ENCODE data around the gene FJX1. TPM values are rescaled to one million over a fixed set of nuclear protein-coding genes. Genes with fewer than 3 reads are reported as not detected.

The FJX1 gene
- polyA plus RNA-seq, 3 donors = 0.05 TPM; not detected in 2

- peak overlapping the region in 1 of 2 donors; percentile 8 for H3K4me3 Mint-ChIP-seq
- H3K4me1 Mint-ChIP-seq = peaks cover 14% of the 10 kb centered on the region
- Histone ChIP-seq H3K36me3 (replicated peaks in 1 of 2; ENCODE audit: control insufficient read depth in 1 of 2, insufficient read depth in 2 of 2, low read length in 2 of 2) (no peaks in the 10 kb centered on the region), H3K4me3 (replicated peaks in 1 of 3; ENCODE audit: low read depth in 2 of 3, low read length in 3 of 3) (no peak overlapping the region), H3K27ac (ENCODE audit: low read depth in 1 of 2, low read length in 2 of 2) (no peak overlapping the region), H3K79me2 (ENCODE audit: insufficient read depth, low read length) (no peaks in the 10 kb centered on the region), H3K4me1 (ENCODE audit: control insufficient read depth in 1 of 2, insufficient read depth in 2 of 2, low read length in 2 of 2) (peaks cover 16 to 26% of the 10 kb centered on the region in 2 donors), H3K9me3 (replicated peaks in 1 of 2; ENCODE audit: control insufficient read depth in 1 of 2, insufficient read depth in 1 of 2, low read length in 2 of 2) (peaks cover 0 to 3% of the 10 kb centered on the region in 2 donors), H2AFZ (ENCODE audit: insufficient read depth, low read depth, low read length, poor library complexity, severe bottlenecking) (no peak overlapping the region), H3K4me2 (replicated peaks; ENCODE audit: extremely low read depth, low read length, poor library complexity, severe bottlenecking) (no peak overlapping the region), H4K20me1 (ENCODE audit: insufficient read depth, low read length) (no peaks in the 10 kb centered on the region), H3K9ac (ENCODE audit: insufficient read depth, low read length, poor library complexity, severe bottlenecking) (no peak overlapping the region), H3K27me3 (ENCODE audit: control insufficient read depth in 2 of 2, insufficient read depth in 2 of 2, low read length in 2 of 2) (peaks cover 38 to 41% of the 10 kb centered on the region in 2 donors)
- TF ChIP-seq CTCF (IDR thresholded peaks at IDR 0.05) = no peak
- intact Hi-C loops (cut with micrococcal nuclease) = loop anchor here (5.0 to 10.0 kb wide), 4 partner anchors 200 to 870 kb away; no protein-coding TSS in a partner anchor
- H3K27ac Mint-ChIP-seq = no peak overlapping the region
- H3K9me3 Mint-ChIP-seq = peaks cover 0 to 9% (median 6%) of the 10 kb centered on the region in 7 donors
- H3K36me3 Mint-ChIP-seq = peaks cover 0 to 7% of the 10 kb centered on the region in 2 donors
- WGBS (ENCODE audit: insufficient coverage) = no CpG with 5 or more reads among the region's 1 CpG
- H3K27me3 Mint-ChIP-seq (ENCODE audit: low read depth in 3 of 3) = peaks cover 27 to 54% (median 45%) of the 10 kb centered on the region in 3 donors
- no peak for DNase-seq
These were observed 3.2 kb upstream of the FJX1 start for GRCh38 chr11:35614939-35615569.

- Mint-ChIP-seq H3K4me3 (peak overlapping the region in 1 of 2 donors; percentile 94), H3K4me1 (peaks cover 17% of the 10 kb centered on the region), H3K27me3 (ENCODE audit: low read depth in 3 of 3) (peaks cover 39 to 56% (median 54%) of the 10 kb centered on the region in 3 donors), H3K9me3 (peaks cover 0 to 10% (median 7%) of the 10 kb centered on the region in 7 donors), H3K27ac (no peak overlapping the region), H3K36me3 (peaks cover 0 to 8% of the 10 kb centered on the region in 2 donors)
- Histone ChIP-seq H3K4me1 (ENCODE audit: control insufficient read depth in 1 of 2, insufficient read depth in 2 of 2, low read length in 2 of 2) (peaks cover 17 to 26% of the 10 kb centered on the region in 2 donors), H4K20me1 (ENCODE audit: insufficient read depth, low read length) (no peaks in the 10 kb centered on the region), H2AFZ (ENCODE audit: insufficient read depth, low read depth, low read length, poor library complexity, severe bottlenecking) (no peak overlapping the region), H3K4me2 (replicated peaks; ENCODE audit: extremely low read depth, low read length, poor library complexity, severe bottlenecking) (no peak overlapping the region), H3K9me3 (replicated peaks in 1 of 2; ENCODE audit: control insufficient read depth in 1 of 2, insufficient read depth in 1 of 2, low read length in 2 of 2) (peaks cover 0 to 12% of the 10 kb centered on the region in 2 donors), H3K27ac (ENCODE audit: low read depth in 1 of 2, low read length in 2 of 2) (no peak overlapping the region), H3K9ac (ENCODE audit: insufficient read depth, low read length, poor library complexity, severe bottlenecking) (no peak overlapping the region), H3K27me3 (ENCODE audit: control insufficient read depth in 2 of 2, insufficient read depth in 2 of 2, low read length in 2 of 2) (peaks cover 49 to 51% of the 10 kb centered on the region in 2 donors), H3K79me2 (ENCODE audit: insufficient read depth, low read length) (no peaks in the 10 kb centered on the region), H3K4me3 (replicated peaks in 1 of 3; ENCODE audit: low read depth in 2 of 3, low read length in 3 of 3) (no peak overlapping the region), H3K36me3 (replicated peaks in 1 of 2; ENCODE audit: control insufficient read depth in 1 of 2, insufficient read depth in 2 of 2, low read length in 2 of 2) (no peaks in the 10 kb centered on the region)
- DNase-seq = peak; percentile 38 to 59 (median 59)
- intact Hi-C loops (cut with micrococcal nuclease) = loop anchor here (2.0 to 10.0 kb wide), 5 partner anchors 199 to 869 kb away; no protein-coding TSS in a partner anchor
- TF ChIP-seq CTCF (IDR thresholded peaks at IDR 0.05) = peak; percentile 91
- WGBS (ENCODE audit: insufficient coverage) = no CpG with 5 or more reads among the region's 8 CpGs
These were observed 2.0 kb upstream of the FJX1 start for GRCh38 chr11:35615921-35616900.

Data from CD14-positive monocyte (primary cell).